CD4-positive, alpha-beta T cell treated with Interleukin-4 for 4 hours (primary cell): ENCODE measurements around the gene GABBR2.
"Not testable (repeated sequence)": the region's sequence is repeated elsewhere in the genome, so short reads cannot be mapped to it uniquely, and the experiment has no call there.

Experiments
- DNase-seq: peaks from one replicate; pipeline ENCODE4 v3.0.0-alpha.2; 2020

GABBR2 gene

DNA sequence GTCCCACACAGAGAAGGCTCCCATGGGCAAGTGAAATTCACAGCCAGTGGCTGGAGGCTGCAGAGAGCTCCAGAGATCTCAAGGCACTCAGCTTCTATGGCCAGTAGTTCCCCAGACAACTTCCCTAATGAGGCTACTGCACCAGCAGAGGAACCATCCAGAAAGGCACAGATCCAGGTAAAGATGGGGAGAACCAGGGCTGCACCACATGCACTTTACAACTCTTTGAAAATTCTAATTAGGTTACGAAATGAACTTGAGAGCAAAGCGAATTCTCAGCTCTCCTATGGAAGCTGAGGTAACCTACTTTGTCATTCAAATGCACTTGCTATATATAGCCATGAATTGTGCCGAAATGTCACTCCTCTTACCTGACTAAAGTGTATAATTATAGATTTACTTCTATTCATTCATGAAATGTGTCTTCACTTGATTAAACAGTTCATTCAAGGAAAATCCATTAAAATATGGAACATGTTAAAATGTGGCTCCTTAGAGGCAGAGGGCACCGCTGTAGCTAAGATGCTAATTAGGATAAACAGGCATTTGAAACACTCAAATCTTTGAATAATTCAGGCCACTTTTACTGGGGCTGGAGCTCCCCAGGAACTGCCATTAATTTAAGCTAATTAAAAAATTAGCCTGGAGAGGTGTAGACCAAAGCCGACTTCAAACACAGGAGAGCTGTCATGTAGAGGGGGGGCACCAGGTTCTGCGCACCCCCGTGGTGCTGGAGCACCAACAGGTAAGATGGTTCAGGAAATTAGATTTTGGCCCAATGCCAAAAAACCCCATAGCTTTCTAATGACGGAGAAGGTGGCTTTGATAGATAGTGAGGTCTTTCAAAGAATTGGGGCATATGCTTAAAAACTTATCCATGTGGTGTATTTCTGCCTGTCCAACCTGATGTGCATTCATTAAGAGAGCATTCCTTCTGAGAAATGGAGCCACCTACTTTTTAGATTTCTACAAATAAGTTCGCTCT lies 204.1 kb downstream of the GABBR2 start:
- DNase-seq: no peak

DNA sequence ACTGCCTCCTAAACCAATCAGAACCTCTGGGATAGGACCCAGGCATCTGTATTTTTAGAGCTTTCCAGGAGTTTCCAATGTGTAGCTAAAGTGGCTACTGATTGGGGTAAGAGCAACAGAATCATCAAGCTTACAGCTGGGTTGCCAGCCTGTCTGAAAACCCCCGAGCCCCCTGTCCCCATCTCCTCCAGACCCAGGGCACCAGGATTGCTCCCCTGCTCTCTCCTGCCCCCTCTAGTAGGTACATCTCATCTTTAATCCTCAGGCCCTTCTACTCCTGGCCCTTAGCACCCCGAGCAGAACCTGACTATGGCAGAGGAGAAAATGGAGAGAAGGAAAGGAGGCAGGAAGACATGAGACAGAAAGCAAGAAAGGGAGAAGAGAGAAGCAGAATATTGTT lies 204.9 kb downstream of the GABBR2 start:
- DNase-seq: no peak

DNA sequence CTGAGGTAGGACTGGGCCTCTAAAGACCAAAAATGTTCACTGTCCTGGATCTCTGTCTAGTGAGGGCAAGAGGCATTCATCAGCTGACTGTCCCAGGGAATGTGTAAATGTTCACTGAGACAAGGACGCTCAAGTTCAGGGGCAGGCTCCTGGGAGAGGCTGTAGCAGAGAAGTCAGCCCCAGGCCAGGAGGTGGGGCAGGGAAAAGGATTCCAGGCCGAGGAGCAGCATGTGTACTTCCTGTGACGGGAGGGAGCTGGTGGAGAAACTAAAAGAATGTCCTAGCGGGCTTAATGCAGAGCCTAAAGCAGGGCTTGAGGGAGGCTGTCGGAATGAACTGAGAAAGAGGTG lies 205.8 kb downstream of the GABBR2 start:
- no peak for DNase-seq

DNA sequence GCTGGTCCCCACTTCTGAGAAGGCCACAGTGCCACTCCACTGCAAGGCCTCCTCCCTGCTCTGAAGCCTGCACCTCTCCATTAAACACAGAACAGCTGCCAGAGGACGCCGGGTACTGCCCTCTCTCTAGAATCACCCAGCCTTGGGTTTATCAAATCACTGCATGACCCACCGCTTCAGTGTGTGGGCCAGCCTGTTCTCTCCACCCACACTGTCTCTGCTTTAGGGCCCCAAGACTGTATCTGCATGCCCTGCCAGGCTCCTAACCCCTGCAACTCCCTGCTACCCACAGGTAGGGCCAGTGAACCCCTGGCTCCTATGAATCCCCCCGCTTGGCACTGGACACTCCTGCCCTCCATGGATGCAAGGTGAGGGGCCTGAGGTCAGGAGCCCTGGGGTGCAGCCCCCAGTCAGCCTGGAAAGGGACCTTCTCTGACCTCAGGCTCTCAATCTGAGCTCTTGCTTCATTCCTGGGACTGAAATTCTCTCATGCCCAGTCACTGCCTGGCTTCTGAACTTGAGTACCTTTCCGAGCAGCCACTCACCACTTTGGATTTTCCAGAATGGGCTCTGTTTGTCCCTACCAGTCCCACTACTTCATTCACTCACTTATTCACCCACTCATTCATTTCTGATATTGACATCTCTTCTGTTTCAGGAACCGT lies 206.3 kb downstream of the GABBR2 start:
- no peak for DNase-seq

DNA sequence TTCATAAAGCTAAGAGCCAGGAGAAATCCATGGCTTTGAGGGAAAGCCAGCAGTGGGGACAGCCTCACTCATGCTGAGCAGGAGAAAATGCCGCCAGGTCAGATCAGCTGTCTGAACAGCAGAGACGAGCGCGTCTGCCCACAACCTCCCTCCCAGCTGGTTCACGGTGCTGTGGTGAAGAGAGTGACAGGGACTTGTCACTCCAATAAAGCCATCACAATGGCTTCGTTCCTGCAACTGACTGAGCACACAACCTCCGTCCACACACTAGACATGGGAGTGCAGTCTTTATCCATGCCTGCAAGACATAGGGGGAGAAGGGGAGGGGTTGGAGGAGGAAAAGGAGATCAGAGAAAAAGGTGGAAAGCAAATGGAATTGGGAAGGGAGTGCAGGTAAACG lies 206.9 kb downstream of the GABBR2 start:
- no peak for DNase-seq

DNA sequence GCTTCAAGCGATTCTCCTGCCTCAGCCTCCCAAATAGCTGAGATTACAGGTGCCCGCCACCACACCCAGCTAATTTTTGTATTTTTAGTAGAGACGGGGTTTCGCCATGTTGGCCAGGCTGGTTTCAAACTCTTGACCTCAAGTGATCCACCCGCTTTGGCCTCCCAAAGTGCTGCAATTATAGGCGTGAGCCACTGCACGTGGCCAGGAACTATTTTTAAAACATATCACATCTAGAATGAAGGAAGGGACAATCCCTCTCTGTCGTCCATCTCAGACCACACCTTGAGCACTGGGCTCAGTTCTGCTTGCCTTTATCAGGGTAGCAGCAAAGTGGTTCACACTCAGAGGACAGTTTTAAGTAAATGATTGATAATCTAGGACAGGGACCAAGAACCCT lies 207.5 kb downstream of the GABBR2 start:
- not testable (repeated sequence) for DNase-seq

DNA sequence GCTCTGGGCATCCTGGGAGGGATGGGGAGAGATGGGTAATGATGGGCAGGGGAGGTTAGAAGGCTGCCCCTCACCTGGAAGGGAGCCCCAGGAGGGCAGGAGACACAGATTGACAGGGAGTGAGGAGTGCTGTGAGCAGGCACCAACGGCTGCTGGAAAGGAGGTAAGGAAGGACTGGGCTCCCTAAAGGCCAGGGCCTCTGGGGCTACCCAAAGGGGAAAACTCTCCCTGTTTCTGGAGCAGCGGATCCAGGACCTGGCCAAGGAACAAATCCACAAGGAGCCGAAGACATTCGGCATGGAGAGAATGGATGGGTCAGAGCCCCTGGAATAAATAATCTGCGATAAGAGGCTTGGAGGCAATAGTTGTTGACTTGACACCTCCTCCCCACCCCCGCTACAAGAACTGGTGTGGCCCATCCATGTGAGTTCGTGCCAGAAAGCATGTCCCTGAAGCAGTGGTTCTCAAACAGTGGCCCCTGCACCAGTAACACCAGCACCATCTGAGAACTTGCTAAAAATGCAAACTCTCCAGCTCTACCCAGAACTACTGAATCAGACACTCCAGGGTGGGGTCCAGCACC lies 208.3 kb downstream of the GABBR2 start:
- no peak for DNase-seq

DNA sequence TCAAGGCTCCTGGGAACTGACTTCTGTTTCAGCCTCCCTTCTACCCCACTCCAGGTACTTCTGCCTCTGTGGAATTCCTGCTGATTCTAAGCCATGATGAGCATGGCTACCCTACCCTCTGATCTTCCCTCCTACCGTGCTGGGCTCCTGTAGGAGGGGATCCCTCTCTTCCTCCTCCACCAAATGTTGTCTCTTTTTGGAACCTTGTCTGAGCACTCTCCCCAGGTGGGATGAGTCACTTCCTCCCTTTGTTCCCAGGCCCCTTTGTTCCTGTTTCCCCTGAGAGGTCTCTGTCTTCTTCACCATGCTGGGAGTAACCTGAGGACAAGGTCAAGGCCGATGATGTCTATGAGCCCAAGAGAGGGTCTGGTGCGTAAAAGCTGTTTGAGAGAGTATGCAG lies 213.2 kb downstream of the GABBR2 start:
- no peak for DNase-seq

DNA sequence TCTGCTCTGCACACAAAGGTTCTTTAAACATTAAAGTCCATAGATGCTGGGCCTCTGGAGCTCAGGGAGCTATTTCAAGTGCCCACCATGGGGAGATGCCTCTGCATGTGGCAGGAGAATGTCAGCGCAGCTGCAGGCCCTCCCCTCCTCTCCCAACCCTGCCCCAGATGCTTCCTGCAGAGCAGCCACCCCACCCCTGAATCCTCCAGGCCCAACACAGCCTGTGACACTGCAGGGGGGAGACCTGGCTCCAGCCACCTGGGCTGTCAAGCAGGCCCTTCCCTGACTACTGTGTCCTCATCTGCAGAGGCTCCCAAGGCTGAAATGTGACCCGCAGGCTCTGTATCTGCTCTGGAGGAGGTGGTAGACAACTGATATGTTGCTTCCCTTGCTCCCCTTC lies 213.9 kb downstream of the GABBR2 start:
- no peak for DNase-seq

DNA sequence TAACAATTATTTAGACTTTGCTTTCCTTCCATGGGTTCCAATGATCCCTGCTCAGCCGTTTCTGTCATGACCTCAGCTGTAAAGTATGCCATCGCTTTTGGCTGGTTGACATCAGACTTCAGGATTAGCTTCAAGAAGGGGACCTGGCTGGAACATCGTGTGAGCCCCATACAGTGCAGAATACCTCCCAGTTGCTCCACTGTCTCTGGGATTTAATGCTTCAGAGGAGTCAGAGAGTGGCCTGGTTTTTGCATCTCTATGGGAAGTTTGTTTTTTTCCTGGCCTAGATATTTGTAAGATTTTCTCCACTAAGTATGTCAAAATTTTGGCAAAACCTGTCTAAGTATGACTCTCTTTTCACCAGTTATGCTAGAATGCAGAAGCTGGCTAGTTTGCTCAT lies 216.9 kb downstream of the GABBR2 start:
- DNase-seq: no peak

DNA sequence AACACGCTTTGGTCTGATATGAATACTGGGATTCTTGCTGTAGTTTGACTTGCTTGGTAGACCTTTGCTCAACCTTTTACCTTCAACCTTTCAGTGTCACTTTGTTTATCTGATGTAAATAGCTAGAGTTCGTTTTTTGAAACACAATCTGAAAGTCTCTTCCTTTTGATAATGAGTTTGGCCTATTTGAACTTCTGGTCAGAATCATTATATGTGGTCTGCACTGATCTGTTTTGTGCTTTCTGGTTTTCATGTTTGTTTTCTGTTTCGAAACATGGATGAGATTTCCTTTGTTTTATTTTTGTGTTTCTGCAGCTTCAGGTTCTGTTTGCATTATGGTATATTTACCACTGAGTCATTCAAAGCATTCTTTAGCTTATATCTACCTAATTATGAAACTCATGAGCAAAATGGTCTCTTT lies 217.5 kb downstream of the GABBR2 start:
- no peak for DNase-seq

DNA sequence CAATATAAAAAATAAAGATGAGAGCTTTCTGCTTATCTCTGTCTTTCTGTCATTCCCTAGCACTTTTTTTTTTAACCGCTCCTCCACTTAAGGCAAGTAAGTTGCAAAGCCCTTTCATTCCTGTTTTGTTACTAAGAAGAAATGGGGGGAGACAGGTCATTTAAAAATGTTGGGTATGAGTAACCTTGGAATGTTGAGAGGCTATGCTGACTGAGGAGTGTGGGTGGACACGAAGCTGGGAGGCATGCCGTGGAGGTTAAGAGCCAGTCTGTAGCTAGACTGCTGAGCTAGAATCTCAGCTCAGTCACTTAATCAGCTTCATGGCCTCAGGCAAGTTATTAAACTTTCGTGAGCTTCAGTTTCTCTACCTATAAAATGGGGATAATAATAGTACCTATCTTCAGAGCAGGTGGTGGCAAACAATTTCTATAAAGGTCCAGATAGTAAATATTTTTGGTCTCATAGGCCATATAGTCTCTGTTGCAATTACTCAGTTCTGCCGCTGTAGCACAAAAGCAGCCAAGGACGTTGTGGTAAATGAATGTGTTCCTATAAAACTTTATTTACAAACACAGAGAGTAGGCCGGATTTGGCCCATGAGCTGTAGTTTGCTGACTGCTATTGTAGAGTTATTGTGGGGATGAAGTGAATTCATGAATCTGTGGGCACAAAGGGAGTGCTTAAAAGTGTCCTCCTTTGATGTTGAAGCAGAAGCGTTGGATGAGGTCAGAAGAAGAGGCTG lies 220.0 kb downstream of the GABBR2 start:
- no peak for DNase-seq

DNA sequence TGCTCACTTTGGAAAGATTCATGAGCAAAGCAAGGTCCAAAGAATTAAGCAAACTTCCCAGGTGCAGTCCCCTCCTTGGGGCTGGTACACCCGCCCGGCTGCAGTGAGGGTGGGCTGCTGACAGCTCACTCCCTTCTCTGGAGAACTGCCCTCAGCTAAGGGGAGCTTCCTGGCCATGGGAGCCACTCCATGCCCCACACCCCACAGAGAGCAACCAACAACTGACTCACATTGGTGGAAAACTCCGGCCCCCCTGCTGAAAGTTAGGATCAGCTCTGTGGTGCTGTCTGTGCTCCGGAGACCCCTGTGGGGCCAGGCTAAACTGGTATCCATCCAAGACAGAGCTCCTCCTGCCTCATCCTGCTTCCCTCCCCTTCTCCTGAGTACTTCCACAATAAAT lies 223.0 kb downstream of the GABBR2 start:
- DNase-seq: no peak

DNA sequence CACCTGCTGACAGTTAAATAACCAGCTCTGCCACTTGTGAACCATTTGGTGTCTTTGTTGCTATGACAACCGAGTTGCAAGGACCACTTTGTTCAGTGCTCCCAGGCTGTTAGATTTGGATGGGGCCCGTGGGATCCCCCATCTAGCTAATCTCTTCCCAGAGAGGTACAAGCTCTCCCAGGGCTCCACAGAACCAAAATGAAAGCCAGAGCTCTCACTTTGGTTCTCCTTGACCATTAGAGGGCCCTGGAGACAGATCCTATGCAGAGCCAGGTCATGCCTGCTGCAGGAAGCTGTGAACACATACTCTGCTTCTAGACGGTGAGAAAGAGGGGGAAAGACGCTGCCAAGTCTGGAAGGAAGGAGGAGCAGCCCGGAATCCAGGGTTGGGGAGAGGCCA lies 224.6 kb downstream of the GABBR2 start:
- DNase-seq: no peak

DNA sequence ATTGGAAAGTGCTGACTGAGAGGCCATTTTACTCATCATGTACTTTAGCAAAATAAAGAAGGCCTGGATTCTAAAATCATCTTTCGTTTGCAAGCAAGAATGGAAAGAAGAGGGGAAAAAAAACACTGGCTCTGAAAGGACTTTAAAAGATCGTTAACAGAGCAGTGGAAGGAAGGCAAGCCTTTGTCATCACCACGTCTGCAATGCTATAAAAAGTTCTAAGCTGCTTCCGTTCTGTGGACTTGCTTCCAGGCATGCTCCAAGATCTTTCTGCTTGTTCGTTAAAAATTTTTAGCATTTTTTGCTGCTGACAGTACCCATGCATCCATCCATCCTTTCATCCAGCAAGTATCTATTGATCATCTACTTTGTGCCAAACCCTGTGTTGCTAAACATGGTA lies 226.5 kb downstream of the GABBR2 start:
- DNase-seq: no peak

DNA sequence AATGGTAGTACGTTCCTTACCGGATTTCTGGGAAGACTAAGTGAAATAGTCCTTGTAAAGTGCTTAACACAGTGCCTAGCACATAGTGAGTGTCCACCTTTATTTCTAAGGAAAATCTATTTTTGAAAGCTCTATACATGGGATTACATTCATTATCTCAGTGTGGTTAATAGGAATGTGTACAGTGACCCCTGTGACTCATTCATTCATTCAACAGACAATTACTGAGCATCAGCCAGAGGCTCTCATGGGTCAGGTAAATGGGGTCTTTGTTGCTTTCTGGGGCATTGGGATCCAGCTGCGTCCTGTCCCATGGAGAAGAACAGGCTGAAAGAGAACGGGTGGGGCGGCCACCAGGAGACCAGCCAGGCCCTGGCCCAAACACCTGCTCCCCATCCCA lies 227.1 kb downstream of the GABBR2 start:
- no peak for DNase-seq

DNA sequence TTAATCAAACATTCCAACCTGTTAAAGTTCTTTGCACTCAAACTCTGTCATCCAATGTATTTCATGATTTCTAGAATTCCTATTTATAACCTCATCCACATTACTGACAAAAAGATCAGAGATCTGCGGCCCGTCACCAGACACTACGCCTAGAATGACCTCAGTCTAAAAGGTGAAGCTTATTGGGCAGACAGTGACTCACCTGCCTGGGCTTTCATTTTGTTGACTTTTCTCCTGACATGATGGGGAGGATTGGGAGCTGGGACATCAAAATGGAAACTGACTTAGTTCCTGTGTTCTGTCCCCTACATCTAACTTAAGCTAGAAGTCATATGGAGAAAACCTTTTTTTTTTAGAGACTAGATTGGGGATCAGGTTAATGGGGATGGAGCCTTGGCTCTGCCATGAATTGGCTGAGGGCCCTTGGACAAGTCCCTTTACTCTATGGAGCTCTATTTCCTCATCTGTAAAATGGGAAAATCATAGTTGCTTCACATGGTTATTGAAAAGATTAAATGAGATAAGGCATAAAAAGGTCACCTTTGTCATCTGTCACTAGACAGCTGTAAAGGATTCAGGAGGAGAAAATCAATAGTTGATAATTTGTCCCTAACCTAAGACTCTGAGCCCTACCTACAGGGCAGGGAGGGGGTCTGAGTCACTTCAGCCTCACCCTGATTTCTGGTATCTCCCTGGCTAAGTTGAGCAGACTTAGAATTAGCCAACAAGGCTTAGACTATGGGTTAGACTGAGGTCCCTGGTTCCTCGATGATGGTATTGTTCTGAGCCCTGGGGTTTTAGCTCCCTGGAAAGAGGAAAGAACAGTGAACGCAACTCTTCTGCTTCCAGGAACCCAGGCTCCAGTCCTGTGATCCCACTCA lies 228.5 kb downstream of the GABBR2 start:
- no peak for DNase-seq

DNA sequence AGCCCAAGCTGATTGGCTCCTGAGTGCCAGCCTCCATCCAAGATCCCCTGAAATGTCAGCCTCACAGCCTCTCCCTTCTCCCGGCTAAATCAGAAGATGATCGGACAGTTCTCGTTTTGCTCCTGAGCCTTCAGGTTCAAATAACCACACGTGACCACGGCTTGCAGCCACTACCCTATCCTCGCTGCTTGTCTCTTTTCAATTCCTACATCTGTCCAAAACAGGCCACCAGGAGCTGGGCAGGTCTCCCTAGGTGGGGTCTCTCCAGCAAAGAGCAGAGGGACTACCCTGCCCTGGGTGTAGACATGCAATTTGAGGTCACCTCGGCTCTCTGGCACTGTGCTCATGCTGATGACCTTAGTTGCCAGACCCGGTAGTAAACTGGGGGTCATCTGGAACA lies 229.3 kb downstream of the GABBR2 start:
- DNase-seq: no peak

DNA sequence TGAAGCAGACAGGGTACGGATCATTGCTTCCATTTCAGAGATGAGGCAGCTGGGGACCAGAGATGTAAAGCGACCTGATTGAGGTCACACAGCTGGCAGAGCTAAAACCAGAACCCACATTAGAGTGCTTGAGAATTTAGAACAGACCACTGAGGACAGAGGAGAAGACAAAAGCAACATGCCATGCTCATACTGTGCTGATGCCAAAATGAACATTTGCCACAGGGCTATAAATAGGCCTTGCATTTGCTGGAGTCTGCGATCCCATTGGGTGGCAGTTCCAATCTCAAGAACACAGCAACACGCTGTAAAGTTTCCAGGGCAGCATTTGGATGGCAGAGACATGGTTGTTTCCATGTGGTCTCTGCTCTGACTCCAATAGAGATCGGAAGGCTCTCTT lies 230.9 kb downstream of the GABBR2 start:
- no peak for DNase-seq

DNA sequence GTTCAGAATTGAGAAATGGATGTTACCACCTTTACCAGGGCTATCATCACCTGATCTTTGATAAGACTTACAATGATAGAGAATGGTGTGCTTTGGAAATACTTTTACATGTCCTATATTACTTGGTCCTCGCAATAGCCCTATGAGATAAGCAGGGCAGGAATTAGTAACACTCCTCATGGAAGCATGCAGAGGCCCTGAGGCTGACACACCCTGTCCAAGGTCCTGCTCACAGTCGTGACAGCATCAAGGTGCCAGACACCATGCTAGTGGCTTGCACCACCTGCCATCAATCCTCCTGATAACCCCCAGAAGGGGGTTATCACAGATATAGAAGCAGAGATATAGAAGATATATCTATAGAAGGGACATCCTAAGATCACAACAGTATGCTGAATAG lies 236.5 kb downstream of the GABBR2 start:
- DNase-seq: no peak

DNA sequence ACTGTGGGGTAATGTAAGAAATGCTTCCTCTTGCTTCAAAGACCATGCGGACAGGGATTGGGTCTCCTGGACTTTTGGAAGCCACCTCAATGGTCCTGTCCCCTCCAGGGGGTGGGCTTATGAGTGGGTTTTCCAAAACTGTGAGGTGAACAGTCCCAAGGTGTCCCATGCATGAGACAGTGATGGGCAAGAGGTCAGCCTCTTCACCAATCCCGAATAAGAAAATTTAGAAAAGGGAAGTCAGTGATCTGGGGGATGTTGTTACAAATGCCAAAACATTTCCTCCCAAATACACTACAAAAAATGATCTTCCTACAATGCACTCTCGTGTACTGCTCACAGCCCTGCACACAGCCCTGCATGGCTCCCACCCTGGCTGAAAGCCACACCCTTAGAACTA lies 237.6 kb downstream of the GABBR2 start:
- DNase-seq: no peak

DNA sequence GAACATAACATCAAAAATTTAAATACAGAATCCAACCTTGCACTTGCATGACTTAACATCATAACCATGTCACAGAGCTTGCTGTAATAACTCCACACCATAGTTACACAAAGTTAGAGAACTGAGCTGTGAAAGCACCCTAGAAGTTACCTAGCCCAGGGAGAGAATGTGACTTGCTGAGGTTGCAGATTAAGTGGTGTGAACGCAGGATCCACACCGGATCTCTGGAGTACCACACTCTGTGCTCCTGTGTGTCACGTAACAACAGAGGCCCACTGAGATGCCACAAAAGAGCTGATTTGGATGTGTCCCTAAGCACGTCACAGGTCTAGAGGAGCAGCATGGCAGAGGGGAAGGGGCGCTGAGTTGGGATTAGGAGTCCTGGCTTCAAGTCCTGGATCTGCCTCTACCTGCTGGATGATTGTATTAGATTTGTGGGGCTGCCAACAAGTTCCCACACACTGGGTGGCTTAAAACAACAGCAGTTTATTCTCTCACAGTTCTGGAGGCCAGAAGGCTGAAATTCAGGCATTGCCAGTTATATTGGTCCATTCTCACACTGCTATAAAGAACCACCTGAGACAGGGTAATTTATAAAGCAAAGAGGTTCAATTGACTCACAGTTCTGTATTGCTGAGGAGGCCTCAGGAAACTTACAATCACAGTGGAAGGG lies 240.0 kb downstream of the GABBR2 start:
- DNase-seq: no peak
